Mesothelial cell of epicardium (in vitro differentiated cells): ENCODE results near the gene UMPS. TPM values are rescaled to one million over a fixed set of nuclear protein-coding genes. Genes with fewer than 3 reads are reported as not detected.
A peak's percentile ranks its signal among the peaks of the same experiment; 100 is the strongest.

Experiments
- DNase-seq, 2 experiments: peaks; one replicate each; pipeline ENCODE4 v3.0.0; 2021; ENCODE audit warnings: low spot score in 2 of 2; ENCODE audit not compliant: unreplicated experiment in 2 of 2
- H3K27ac Mint-ChIP-seq: 2 replicates; pipeline ENCODE4 v1.8.0; 2021; ENCODE audit warnings: mixed read lengths
- H3K27me3 Mint-ChIP-seq: 2 replicates; pipeline ENCODE4 v1.8.0; 2021; ENCODE audit warnings: low read depth, mixed read lengths
- H3K36me3 Mint-ChIP-seq: 2 replicates; pipeline ENCODE4 v1.8.0; 2021; ENCODE audit warnings: mixed read lengths
- H3K4me1 Mint-ChIP-seq: 2 replicates; pipeline ENCODE4 v1.8.0; 2021; ENCODE audit warnings: mixed read lengths
- H3K4me3 Mint-ChIP-seq: 2 replicates; pipeline ENCODE4 v1.8.0; 2021; ENCODE audit warnings: mild to moderate bottlenecking, moderate library complexity, mixed read lengths
- H3K9me3 Mint-ChIP-seq: 2 replicates; pipeline ENCODE4 v1.8.0; 2021; ENCODE audit warnings: mixed read lengths
- CTCF ChIP-seq: fragments of 200-600 bp; sonication (generic); IDR thresholded peaks from one replicate; pipeline ENCODE4 v1.5.0; 2021; ENCODE audit warnings: antibody characterized with exemption; ENCODE audit not compliant: unreplicated experiment
- total RNA-seq: library from RNA; stranded (reverse); gene quantifications from 3 replicates; pipeline ENCODE4 v1.2.1, GENCODE V29; 2021

UMPS gene
- total RNA-seq, 1 donor from 2014 or later: 37.3 TPM

- TF ChIP-seq CTCF: no peak
- Mint-ChIP-seq H3K9me3 (no peaks in the 10 kb centered on the region), H3K27ac (no peak overlapping the region), H3K4me1 (peaks cover 17% of the 10 kb centered on the region), H3K27me3 (peaks cover 3% of the 10 kb centered on the region), H3K4me3 (no peak overlapping the region), H3K36me3 (peaks cover 3% of the 10 kb centered on the region)
- no peak for DNase-seq
These were observed 28.8 kb downstream of the UMPS start for GRCh38 chr3:124758851-124759635.

GRCh38 chr3:124759666-124760401, 29.6 kb downstream of the UMPS start:
- Mint-ChIP-seq H3K36me3 (peaks cover 9% of the 10 kb centered on the region), H3K4me3 (no peak overlapping the region), H3K4me1 (peaks cover 17% of the 10 kb centered on the region), H3K9me3 (no peaks in the 10 kb centered on the region), H3K27me3 (peaks cover 3% of the 10 kb centered on the region), H3K27ac (no peak overlapping the region)
- DNase-seq: no peak
- TF ChIP-seq CTCF: no peak

- Mint-ChIP-seq H3K27me3 (peaks cover 3% of the 10 kb centered on the region), H3K9me3 (no peaks in the 10 kb centered on the region), H3K4me3 (no peak overlapping the region), H3K36me3 (peaks cover 11% of the 10 kb centered on the region), H3K4me1 (peaks cover 17% of the 10 kb centered on the region), H3K27ac (no peak overlapping the region)
- DNase-seq: no peak
- no peak for TF ChIP-seq CTCF
These were observed 30.3 kb downstream of the UMPS start for GRCh38 chr3:124760601-124761000.

- TF ChIP-seq CTCF: peak; percentile 96
- Mint-ChIP-seq H3K27me3 (peaks cover 3% of the 10 kb centered on the region), H3K27ac (no peak overlapping the region), H3K4me3 (no peak overlapping the region), H3K4me1 (peaks cover 17% of the 10 kb centered on the region), H3K9me3 (no peaks in the 10 kb centered on the region), H3K36me3 (peaks cover 18% of the 10 kb centered on the region)
- DNase-seq: peak; percentile 50 to 83
These were observed 31.1 kb downstream of the UMPS start for GRCh38 chr3:124761250-124761796.

GRCh38 chr3:124761935-124762660, 31.8 kb downstream of the UMPS start:
- H3K4me1 Mint-ChIP-seq: peaks cover 19% of the 10 kb centered on the region
- H3K4me3 Mint-ChIP-seq: no peak overlapping the region
- DNase-seq: no peak
- no peaks in the 10 kb centered on the region for H3K27me3 Mint-ChIP-seq
- H3K27ac Mint-ChIP-seq: no peak overlapping the region
- no peak for TF ChIP-seq CTCF
- H3K36me3 Mint-ChIP-seq: peaks cover 21% of the 10 kb centered on the region
- no peaks in the 10 kb centered on the region for H3K9me3 Mint-ChIP-seq
